HepG2 (cell line): ENCODE results near the gene NBR1. TPM values are rescaled to one million over a fixed set of nuclear protein-coding genes. Genes with fewer than 3 reads are reported as not detected.

Source experiments
- ASH2L ChIP-seq: fragments of 300-600, 200-600 bp; sonication (generic); IDR thresholded peaks from 2 replicates; pipeline ENCODE4 v1.7.0; 2017; ENCODE audit warnings: low read depth, mild to moderate bottlenecking, moderate library complexity, mixed read lengths, low read length; ENCODE audit not compliant: insufficient read length
- BCL6 ChIP-seq: IDR thresholded peaks from 2 replicates; pipeline ENCODE4 v1.6.1; 2016; ENCODE audit warnings: missing genetic modification reagents, missing compliant biosample characterization
- CHD2 ChIP-seq: IDR thresholded peaks from 2 replicates; pipeline ENCODE4 v1.6.1; 2011; ENCODE audit warnings: low read depth, low read length, improper control_type of control experiment
- EHMT2 ChIP-seq: fragments of 200-600 bp; sonication (generic); IDR thresholded peaks from 2 replicates; pipeline ENCODE4 v1.7.0; 2017; ENCODE audit warnings: antibody characterized with exemption, low read depth, low read length, borderline replicate concordance
- HOXA7 ChIP-seq: sonication (generic); formaldehyde crosslinking; IDR thresholded peaks from 2 replicates; pipeline ENCODE4 v1.8.1; 2022; ENCODE audit warnings: mild to moderate bottlenecking, missing genetic modification reagents, moderate library complexity
- JDP2 ChIP-seq: sonication (generic); formaldehyde crosslinking; IDR thresholded peaks from 2 replicates; pipeline ENCODE4 v1.8.1; 2022; ENCODE audit warnings: missing genetic modification reagents, borderline replicate concordance
- RARG ChIP-seq: sonication (generic); formaldehyde crosslinking; IDR thresholded peaks from 2 replicates; pipeline ENCODE4 v1.4.0; 2020; ENCODE audit warnings: low read depth, mild to moderate bottlenecking, missing genetic modification reagents
- RXRA ChIP-seq: sonication (generic); formaldehyde crosslinking; IDR thresholded peaks from 2 replicates; pipeline ENCODE4 v1.5.1; 2020; ENCODE audit warnings: missing genetic modification reagents
- SAFB2 ChIP-seq: sonication (generic); formaldehyde crosslinking; IDR thresholded peaks from 2 replicates; pipeline ENCODE4 v1.5.1; 2020; ENCODE audit warnings: missing genetic modification reagents, low read depth, mild to moderate bottlenecking, borderline replicate concordance
- SMARCE1 ChIP-seq: fragments of 450-650 bp; IDR thresholded peaks from 2 replicates; pipeline ENCODE4 v1.6.1; 2017; ENCODE audit warnings: borderline replicate concordance
- SMYD3 ChIP-seq: sonication (generic); formaldehyde crosslinking; IDR thresholded peaks from 2 replicates; pipeline ENCODE4 v1.8.1; 2023; ENCODE audit warnings: mild to moderate bottlenecking, missing genetic modification reagents
- TSC22D2 ChIP-seq: sonication (generic); formaldehyde crosslinking; IDR thresholded peaks from 2 replicates; pipeline ENCODE4 v1.5.1; 2020; ENCODE audit warnings: missing genetic modification reagents, mild to moderate bottlenecking, borderline replicate concordance
- ZNF557 ChIP-seq: sonication (generic); formaldehyde crosslinking; IDR thresholded peaks from 2 replicates; pipeline ENCODE4 v1.4.0; 2020; ENCODE audit warnings: missing genetic modification reagents
- ZNF691 ChIP-seq: sonication (generic); formaldehyde crosslinking; IDR thresholded peaks from 2 replicates; pipeline ENCODE4 v1.4.0; 2020; ENCODE audit warnings: missing genetic modification reagents, low read depth, mild to moderate bottlenecking, borderline replicate concordance
- polyA plus RNA-seq, 8 experiments: library from polyadenylated mRNA; depleted of rRNA in 3 of 8; stranded (reverse) in 7 of 8; unstranded in 1 of 8; fragments of >200 nt; fragmentation: Illumina TruSeq in 4 of 8; extraction: Trizol in 4 of 8; gene quantifications; 2 replicates each; pipeline versions ENCODE4 v1.2.1 to v1.2.3, GENCODE V29; 2011 to 2016; ENCODE audit warnings: low read depth in 4 of 8, missing spikeins in 1 of 8, mixed read lengths in 1 of 8; ENCODE audit not compliant: insufficient read depth in 1 of 8
- total RNA-seq, 5 experiments: library from RNA; depleted of rRNA; stranded (reverse); fragments of >200 nt; fragmentation: Illumina TruSeq; extraction: Trizol; gene quantifications; 2 replicates each; pipeline ENCODE4 v1.2.3, GENCODE V29; 2016; ENCODE audit warnings: low read depth in 1 of 5
- TF ChIP-seq, protein P1 (sequence below): sonication (generic); formaldehyde crosslinking; IDR thresholded peaks from 2 replicates; pipeline ENCODE4 v1.4.0; 2020; ENCODE audit warnings: mild to moderate bottlenecking, low read depth, missing genetic modification reagents
- TF ChIP-seq, protein P2 (sequence below): sonication (generic); formaldehyde crosslinking; IDR thresholded peaks from 2 replicates; pipeline ENCODE4 v1.4.0; 2020; ENCODE audit warnings: missing genetic modification reagents
- TF ChIP-seq, protein P3 (sequence below): sonication (generic); formaldehyde crosslinking; IDR thresholded peaks from 2 replicates; pipeline ENCODE4 v1.8.0; 2022; ENCODE audit warnings: low read depth, missing genetic modification reagents
- TF ChIP-seq, protein P4 (sequence below): sonication (generic); formaldehyde crosslinking; IDR thresholded peaks from 2 replicates; pipeline ENCODE4 v1.5.0; 2020; ENCODE audit warnings: mild to moderate bottlenecking, missing genetic modification reagents, borderline replicate concordance
- TF ChIP-seq, protein P5 (sequence below): sonication (generic); formaldehyde crosslinking; IDR thresholded peaks from 2 replicates; pipeline ENCODE4 v1.5.0; 2020; ENCODE audit warnings: missing genetic modification reagents
- TF ChIP-seq, protein P6 (sequence below): IDR thresholded peaks from 2 replicates; pipeline ENCODE4 v1.6.1; 2016; ENCODE audit warnings: missing biosample characterization, missing genetic modification reagents, low read depth

NBR1 gene
- total and polyA plus RNA-seq, 2 of the 13 experiments (the other 11 are each of a cell fraction or from before 2014, with no cell fraction given) = 51.7 to 121 TPM

DNA sequence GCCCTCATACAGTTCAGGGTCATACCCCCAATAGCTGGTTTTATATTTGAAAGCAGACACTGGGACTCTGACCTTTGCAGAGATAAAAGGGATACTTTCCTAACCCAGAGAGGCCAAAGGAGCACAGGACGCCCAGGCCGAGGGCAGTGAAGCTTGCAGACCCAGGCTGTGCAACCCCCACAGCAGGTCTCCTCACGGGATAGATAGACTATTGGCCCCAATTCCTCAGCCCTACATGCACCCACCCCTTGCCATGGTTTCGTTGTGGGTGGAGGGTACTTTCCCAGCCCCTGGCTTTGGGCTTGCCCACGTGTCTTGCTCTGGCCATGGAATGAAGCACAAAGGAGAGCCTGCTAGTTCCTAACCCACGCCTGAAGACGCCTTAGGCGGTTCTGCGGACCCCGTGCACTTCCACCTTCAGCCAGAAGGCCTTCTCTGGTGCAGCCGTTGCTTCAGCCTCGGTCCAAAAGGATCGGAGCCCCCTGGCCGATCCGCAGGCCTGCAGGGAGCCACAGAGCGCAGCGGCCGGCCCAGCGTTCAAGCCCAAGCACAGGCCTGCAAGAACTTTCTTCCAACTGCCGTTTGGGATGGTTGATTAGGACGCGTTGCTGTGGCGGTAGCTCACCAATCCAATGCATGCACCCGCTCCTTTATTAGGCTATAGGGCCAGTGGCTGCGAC lies 36.1 kb upstream of the NBR1 start (continued):
- TF ChIP-seq, protein P1, sequence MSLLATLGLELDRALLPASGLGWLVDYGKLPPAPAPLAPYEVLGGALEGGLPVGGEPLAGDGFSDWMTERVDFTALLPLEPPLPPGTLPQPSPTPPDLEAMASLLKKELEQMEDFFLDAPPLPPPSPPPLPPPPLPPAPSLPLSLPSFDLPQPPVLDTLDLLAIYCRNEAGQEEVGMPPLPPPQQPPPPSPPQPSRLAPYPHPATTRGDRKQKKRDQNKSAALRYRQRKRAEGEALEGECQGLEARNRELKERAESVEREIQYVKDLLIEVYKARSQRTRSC (CRISPR knock-in tag) = no peak
- TF ChIP-seq SMYD3 (CRISPR knock-in tag) = no peak
- TF ChIP-seq, protein P2, sequence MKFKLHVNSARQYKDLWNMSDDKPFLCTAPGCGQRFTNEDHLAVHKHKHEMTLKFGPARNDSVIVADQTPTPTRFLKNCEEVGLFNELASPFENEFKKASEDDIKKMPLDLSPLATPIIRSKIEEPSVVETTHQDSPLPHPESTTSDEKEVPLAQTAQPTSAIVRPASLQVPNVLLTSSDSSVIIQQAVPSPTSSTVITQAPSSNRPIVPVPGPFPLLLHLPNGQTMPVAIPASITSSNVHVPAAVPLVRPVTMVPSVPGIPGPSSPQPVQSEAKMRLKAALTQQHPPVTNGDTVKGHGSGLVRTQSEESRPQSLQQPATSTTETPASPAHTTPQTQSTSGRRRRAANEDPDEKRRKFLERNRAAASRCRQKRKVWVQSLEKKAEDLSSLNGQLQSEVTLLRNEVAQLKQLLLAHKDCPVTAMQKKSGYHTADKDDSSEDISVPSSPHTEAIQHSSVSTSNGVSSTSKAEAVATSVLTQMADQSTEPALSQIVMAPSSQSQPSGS (CRISPR knock-in tag) = no peak
- TF ChIP-seq, protein P3, sequence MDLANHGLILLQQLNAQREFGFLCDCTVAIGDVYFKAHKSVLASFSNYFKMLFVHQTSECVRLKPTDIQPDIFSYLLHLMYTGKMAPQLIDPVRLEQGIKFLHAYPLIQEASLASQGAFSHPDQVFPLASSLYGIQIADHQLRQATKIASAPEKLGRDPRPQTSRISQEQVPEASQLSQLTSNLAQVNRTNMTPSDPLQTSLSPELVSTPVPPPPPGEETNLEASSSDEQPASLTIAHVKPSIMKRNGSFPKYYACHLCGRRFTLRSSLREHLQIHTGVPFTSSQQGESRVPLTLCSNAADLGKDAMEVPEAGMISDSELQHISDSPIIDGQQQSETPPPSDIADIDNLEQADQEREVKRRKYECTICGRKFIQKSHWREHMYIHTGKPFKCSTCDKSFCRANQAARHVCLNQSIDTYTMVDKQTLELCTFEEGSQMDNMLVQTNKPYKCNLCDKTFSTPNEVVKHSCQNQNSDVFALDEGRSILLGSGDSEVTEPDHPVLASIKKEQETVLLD (CRISPR knock-in tag) = no peak
- TF ChIP-seq, protein P4, sequence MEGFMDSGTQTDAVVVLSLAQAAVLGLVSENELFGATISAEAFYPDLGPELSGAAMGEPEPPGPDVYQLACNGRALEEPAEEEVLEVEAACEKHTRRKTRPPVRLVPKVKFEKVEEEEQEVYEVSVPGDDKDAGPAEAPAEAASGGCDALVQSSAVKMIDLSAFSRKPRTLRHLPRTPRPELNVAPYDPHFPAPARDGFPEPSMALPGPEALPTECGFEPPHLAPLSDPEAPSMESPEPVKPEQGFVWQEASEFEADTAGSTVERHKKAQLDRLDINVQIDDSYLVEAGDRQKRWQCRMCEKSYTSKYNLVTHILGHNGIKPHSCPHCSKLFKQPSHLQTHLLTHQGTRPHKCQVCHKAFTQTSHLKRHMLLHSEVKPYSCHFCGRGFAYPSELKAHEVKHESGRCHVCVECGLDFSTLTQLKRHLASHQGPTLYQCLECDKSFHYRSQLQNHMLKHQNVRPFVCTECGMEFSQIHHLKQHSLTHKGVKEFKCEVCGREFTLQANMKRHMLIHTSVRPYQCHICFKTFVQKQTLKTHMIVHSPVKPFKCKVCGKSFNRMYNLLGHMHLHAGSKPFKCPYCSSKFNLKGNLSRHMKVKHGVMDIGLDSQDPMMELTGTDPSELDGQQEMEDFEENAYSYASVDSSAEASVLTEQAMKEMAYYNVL (CRISPR knock-in tag) = no peak; the same call in 1 of the 2 replicates
- TF ChIP-seq BCL6 (CRISPR knock-in tag) = peak; percentile 99
- TF ChIP-seq TSC22D2 (CRISPR knock-in tag) = no peak
- TF ChIP-seq SAFB2 = no peak
- TF ChIP-seq, protein P5, sequence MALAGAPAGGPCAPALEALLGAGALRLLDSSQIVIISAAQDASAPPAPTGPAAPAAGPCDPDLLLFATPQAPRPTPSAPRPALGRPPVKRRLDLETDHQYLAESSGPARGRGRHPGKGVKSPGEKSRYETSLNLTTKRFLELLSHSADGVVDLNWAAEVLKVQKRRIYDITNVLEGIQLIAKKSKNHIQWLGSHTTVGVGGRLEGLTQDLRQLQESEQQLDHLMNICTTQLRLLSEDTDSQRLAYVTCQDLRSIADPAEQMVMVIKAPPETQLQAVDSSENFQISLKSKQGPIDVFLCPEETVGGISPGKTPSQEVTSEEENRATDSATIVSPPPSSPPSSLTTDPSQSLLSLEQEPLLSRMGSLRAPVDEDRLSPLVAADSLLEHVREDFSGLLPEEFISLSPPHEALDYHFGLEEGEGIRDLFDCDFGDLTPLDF (CRISPR knock-in tag) = no peak
- TF ChIP-seq HOXA7 (CRISPR knock-in tag) = no peak
- no peak for TF ChIP-seq SMARCE1
- TF ChIP-seq CHD2 = no peak
- TF ChIP-seq ZNF691 (CRISPR knock-in tag) = 0 out of 2 replicates have a peak, but pooled peaks have one; percentile 18
- TF ChIP-seq, protein P6, sequence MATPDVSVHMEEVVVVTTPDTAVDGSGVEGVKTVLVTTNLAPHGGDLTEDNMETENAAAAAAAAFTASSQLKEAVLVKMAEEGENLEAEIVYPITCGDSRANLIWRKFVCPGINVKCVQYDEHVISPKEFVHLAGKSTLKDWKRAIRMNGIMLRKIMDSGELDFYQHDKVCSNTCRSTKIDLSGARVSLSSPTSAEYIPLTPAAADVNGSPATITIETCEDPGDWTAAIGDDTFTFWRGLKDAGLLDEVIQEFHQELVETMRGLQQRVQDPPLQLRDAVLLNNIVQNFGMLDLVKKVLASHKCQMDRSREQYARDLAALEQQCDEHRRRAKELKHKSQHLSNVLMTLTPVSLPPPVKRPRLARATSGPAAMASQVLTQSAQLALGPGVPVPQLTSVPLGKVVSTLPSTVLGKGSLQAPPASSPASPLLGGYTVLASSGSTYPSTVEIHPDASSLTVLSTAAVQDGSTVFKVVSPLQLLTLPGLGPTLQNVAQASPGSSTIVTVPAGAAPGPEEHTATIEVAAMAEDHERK = no peak
- no peak for TF ChIP-seq JDP2 (CRISPR knock-in tag)
- 0 out of 2 replicates have a peak, but pooled peaks have one; percentile 41 for TF ChIP-seq EHMT2
- TF ChIP-seq ASH2L = no peak
- peak; percentile 87 for TF ChIP-seq RXRA
- no peak for TF ChIP-seq RARG (CRISPR knock-in tag)
- no peak for TF ChIP-seq ZNF557 (CRISPR knock-in tag)
